Measurements from ENCODE around the gene GRIA2.

The GRIA2 gene

DNA sequence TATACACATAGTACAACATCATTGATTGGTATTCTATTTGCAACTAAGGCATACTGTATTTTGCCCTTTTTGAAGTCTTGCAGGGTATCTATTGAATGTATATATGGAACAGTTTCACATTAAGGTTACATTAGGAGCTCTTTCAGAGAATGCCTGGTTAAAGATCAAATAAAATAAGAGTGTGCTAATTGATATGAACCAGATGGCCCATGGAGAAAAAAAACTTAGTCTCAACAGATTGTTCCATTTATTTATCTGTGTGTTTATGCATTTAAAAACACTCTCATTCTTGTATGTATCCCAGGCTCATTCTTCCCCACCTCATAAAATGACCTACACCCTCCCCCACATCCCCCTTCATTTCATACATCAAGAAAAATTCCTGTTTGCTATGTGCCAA lies 35.2 kb upstream of the GRIA2 start:
- no peaks in the 10 kb centered on the region for H3K9me3 ChIP-seq (ENCODE audit: low read length)
- H3K4me1 ChIP-seq (ENCODE audit: insufficient read depth, low read length, severe bottlenecking) = no peaks in the 10 kb centered on the region
- H3K9ac ChIP-seq (ENCODE audit: low read length) = no peak overlapping the region
- no peak overlapping the region for H3K4me3 ChIP-seq (ENCODE audit: low read depth, low read length, poor library complexity, severe bottlenecking)
- no peaks in the 10 kb centered on the region for H4K20me1 ChIP-seq (ENCODE audit: insufficient read depth, low read length)
- no peak overlapping the region for H3K4me2 ChIP-seq (ENCODE audit: low read length)
- no peaks in the 10 kb centered on the region for H3F3A ChIP-seq (ENCODE audit: insufficient read depth, low read length)
- no peaks in the 10 kb centered on the region for H3K36me3 ChIP-seq (ENCODE audit: insufficient read depth, low read length)
- no peaks in the 10 kb centered on the region for H3K79me2 ChIP-seq (ENCODE audit: insufficient read depth, low read length)
- H2AFZ ChIP-seq (ENCODE audit: low read length) = no peak overlapping the region
- no peak for TF ChIP-seq EZH2 (IDR thresholded peaks at IDR 0.05; ENCODE audit: borderline replicate concordance, low read length)
- TF ChIP-seq, protein P1, sequence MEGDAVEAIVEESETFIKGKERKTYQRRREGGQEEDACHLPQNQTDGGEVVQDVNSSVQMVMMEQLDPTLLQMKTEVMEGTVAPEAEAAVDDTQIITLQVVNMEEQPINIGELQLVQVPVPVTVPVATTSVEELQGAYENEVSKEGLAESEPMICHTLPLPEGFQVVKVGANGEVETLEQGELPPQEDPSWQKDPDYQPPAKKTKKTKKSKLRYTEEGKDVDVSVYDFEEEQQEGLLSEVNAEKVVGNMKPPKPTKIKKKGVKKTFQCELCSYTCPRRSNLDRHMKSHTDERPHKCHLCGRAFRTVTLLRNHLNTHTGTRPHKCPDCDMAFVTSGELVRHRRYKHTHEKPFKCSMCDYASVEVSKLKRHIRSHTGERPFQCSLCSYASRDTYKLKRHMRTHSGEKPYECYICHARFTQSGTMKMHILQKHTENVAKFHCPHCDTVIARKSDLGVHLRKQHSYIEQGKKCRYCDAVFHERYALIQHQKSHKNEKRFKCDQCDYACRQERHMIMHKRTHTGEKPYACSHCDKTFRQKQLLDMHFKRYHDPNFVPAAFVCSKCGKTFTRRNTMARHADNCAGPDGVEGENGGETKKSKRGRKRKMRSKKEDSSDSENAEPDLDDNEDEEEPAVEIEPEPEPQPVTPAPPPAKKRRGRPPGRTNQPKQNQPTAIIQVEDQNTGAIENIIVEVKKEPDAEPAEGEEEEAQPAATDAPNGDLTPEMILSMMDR (IDR thresholded peaks at IDR 0.05; ENCODE audit: low read length) = no peak
- H3K9me2 ChIP-seq (ENCODE audit: low read depth, low read length) = no peaks in the 10 kb centered on the region
- no peak overlapping the region for H3K27ac ChIP-seq (ENCODE audit: low read depth, low read length, poor library complexity, severe bottlenecking)
- no peaks in the 10 kb centered on the region for H3K27me3 ChIP-seq (ENCODE audit: insufficient read depth, low read length)

DNA sequence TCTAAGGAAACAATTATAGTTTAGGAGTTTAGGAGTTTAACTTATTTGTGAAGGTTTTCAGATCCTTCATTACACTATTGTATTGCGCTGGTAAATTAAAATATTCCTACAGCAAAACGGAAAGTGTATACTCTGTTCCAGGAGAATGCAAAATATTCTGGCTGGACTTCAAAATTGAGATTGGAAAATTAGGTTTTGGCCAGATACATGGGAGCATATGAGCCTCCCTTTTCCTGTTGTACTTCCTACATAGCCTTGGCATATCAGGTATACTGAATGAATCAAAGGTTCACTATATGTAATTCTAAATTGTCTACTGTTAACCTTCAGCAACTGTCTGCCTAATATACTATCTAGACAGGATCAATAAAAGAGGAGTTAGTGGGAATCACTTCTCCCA lies 25.2 kb upstream of the GRIA2 start:
- H3K9me2 ChIP-seq (ENCODE audit: low read depth, low read length) = no peaks in the 10 kb centered on the region
- H3K4me2 ChIP-seq (ENCODE audit: low read length) = no peak overlapping the region
- TF ChIP-seq, protein P1 (IDR thresholded peaks at IDR 0.05; ENCODE audit: low read length) = no peak
- no peak for TF ChIP-seq EZH2 (IDR thresholded peaks at IDR 0.05; ENCODE audit: borderline replicate concordance, low read length)
- H3K27me3 ChIP-seq (ENCODE audit: insufficient read depth, low read length) = no peaks in the 10 kb centered on the region
- no peaks in the 10 kb centered on the region for H4K20me1 ChIP-seq (ENCODE audit: insufficient read depth, low read length)
- H2AFZ ChIP-seq (ENCODE audit: low read length) = no peak overlapping the region
- H3K4me1 ChIP-seq (ENCODE audit: insufficient read depth, low read length, severe bottlenecking) = no peaks in the 10 kb centered on the region
- no peak overlapping the region for H3K4me3 ChIP-seq (ENCODE audit: low read depth, low read length, poor library complexity, severe bottlenecking)
- H3F3A ChIP-seq (ENCODE audit: insufficient read depth, low read length) = no peaks in the 10 kb centered on the region
- no peak overlapping the region for H3K9ac ChIP-seq (ENCODE audit: low read length)
- H3K27ac ChIP-seq (ENCODE audit: low read depth, low read length, poor library complexity, severe bottlenecking) = no peak overlapping the region
- H3K79me2 ChIP-seq (ENCODE audit: insufficient read depth, low read length) = no peaks in the 10 kb centered on the region
- no peaks in the 10 kb centered on the region for H3K36me3 ChIP-seq (ENCODE audit: insufficient read depth, low read length)
- no peaks in the 10 kb centered on the region for H3K9me3 ChIP-seq (ENCODE audit: low read length)

DNA sequence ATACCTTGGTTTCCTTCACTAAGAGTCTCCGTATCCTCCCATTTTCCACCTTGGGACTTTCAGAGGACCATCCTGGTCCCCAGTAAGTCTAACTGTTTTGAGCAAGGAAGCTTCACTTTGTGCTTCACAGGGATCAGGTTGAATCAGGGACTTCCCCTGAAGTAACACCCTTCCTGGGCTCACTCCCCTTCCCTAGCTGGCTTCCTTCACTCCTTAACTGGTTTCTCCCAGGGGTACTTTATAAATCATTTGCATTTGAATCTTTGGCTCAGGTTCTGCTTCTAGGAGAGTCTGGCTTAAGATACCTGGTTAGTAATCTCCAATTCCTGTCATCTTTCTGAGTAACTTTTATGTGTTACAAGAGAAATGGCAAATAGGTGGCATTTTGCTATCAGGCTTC lies 24.5 kb upstream of the GRIA2 start:
- Histone ChIP-seq H3K27ac (ENCODE audit: low read depth, low read length, poor library complexity, severe bottlenecking) (no peak overlapping the region), H3K4me3 (ENCODE audit: low read depth, low read length, poor library complexity, severe bottlenecking) (no peak overlapping the region), H3K4me2 (ENCODE audit: low read length) (no peak overlapping the region), H3K9me2 (ENCODE audit: low read depth, low read length) (no peaks in the 10 kb centered on the region), H3K36me3 (ENCODE audit: insufficient read depth, low read length) (no peaks in the 10 kb centered on the region), H3K9ac (ENCODE audit: low read length) (no peak overlapping the region), H3K9me3 (ENCODE audit: low read length) (no peaks in the 10 kb centered on the region), H3F3A (ENCODE audit: insufficient read depth, low read length) (no peaks in the 10 kb centered on the region), H2AFZ (ENCODE audit: low read length) (no peak overlapping the region), H3K27me3 (ENCODE audit: insufficient read depth, low read length) (no peaks in the 10 kb centered on the region), H3K79me2 (ENCODE audit: insufficient read depth, low read length) (no peaks in the 10 kb centered on the region), H4K20me1 (ENCODE audit: insufficient read depth, low read length) (no peaks in the 10 kb centered on the region), H3K4me1 (ENCODE audit: insufficient read depth, low read length, severe bottlenecking) (no peaks in the 10 kb centered on the region)
- TF ChIP-seq, protein P1 (IDR thresholded peaks at IDR 0.05; ENCODE audit: low read length) = no peak
- no peak for TF ChIP-seq EZH2 (IDR thresholded peaks at IDR 0.05; ENCODE audit: borderline replicate concordance, low read length)

All from OCI-LY1 (cell line).